Brain pericyte (primary cell): Measurements from ENCODE around the gene BLCAP.
"Not testable (repeated sequence)": the region's sequence is repeated elsewhere in the genome, so short reads cannot be mapped to it uniquely, and the experiment has no call there.

Experiments
- DNase-seq: peaks from one replicate; pipeline ENCODE4 v3.0.0-alpha.2; 2012; ENCODE audit warnings: low read depth, low spot score

Gene BLCAP, protein sequence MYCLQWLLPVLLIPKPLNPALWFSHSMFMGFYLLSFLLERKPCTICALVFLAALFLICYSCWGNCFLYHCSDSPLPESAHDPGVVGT

DNA sequence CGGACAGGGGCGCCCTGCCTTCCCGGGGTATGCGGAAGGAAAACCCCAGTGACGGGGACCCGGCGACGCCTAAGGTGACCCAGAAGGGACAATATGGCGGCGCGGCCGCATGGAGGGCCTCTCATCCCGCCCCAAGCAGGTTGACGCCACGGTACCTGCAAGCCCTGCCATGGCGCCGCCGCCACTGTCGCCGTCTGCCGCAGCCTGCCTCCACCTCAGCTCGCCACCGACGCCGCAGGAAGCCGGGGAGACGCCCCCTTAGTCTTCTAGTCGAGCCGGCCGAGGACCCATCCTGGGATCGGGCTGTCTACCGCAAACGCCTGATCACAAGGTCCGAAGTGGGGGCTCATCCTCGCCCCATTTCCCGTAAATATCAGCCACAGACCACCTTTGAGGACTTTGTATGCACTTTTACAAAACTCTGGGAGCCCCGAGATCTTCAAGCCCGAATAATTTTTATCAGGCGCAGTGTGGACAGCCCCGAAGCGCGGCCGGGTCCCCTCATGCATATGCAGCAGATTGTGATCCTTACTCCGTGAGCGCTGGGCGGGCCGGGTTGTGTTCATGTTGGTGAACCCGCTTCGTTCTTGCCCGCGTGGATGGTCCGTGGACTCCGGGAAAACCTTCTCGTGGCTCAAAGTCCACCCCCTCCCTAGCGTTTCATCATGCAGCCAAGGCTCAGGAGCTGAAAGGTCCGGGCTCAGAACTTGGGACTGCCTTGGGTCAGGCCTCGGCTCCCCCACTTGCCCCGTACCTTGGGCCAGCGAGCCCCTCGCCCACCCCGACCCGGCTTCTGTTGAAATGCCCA, at the start of gene BLCAP:
BLCAP (minus strand) TSS at position 239 of the 808 bp plus-strand sequence. CDS start 8,702 bp downstream, outside the sequence.
- peak; percentile 73 for DNase-seq

DNA sequence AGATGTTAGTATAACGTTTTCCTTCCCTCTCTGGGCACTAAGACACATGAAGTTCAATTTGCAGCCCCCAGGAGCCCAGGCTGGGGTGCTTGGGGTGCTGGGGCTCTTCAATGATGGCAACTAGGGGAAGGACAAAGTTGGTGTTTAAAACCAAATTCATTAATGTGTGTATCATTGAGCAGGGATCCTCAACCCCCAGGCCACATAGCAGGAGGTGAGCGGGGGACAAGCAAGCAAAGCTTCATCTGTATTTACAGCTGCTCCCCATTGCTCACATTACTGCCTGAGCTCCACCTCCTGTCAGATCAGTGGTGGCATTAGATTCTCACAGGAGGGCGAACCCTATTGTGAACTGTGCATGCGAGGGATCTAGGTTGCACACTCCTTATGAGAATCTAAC, 49.8 kb upstream of the BLCAP start:
- not testable (repeated sequence) for DNase-seq

DNA sequence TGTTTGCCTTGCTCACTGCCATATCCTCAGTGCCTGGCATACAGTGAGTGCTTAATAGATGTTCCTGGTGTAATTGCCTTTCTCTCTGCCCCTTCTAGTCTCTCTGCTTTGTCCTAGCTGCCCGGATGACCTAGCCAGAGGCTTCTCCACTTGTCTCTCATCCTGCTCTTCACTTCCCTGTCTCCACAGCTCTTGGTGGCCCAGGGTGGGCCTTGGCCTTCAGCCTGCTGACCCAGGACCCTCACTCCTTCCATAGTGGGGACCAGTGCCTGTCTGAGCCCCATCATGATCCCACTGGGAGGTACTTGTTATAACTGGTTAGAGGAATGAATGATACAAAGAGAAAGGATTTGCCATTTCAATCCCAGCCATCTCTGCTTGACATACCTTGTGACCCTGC, 49.2 kb upstream of the BLCAP start:
- no peak for DNase-seq

DNA sequence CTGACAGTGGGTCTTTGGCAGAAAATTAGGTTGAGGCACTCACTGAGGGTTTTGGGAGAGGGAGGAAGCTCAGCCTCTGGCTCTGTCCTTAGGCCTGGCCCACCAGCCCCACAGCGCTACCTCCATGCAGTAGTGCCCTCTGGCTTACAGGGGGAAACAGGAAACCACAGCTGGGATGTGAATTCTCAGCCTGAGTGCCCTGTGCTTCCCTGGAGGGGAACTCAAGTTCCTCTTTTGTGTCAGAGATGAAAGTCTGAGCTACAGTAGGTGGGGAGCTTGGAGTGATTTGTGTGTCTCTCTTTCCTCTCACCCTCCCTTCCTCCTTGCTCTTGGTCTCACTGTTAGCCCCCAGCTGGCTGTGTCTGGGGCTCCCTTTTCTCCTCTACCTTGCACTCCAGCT, 48.2 kb upstream of the BLCAP start:
- no peak for DNase-seq

DNA sequence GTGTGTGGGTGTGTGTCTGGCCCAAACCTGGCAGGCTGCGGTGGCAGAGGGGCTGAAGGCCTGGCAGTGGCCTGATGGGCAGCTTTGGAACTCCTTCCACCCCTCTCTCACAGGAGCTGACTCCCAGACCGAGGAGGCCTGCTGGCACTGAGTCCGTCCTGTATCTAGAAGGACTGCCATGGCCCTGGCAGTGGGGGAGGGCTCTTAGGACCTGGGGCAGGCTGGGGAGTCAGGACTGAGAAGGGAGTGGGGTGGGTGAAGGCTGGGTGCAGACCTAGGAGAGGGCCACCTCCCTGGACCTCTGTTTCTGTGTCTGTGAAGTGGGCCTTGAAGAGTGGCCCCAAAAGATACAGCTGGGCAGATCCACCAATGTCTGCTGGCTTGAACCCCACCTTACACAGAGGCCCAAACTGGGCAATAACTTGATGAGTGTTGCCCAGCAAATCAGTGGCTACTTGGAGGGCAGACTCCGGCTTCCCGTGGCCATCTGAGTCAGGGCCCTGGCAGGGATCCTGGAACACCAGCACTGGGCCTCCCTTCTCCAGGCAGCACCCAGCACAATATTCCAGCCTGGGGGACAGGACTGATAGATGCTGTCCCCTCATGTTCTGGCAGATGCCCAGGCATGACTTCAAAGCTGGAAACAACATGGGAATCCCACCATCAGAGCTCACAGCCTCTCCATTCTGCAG, 46.7 kb upstream of the BLCAP start:
- no peak for DNase-seq

DNA sequence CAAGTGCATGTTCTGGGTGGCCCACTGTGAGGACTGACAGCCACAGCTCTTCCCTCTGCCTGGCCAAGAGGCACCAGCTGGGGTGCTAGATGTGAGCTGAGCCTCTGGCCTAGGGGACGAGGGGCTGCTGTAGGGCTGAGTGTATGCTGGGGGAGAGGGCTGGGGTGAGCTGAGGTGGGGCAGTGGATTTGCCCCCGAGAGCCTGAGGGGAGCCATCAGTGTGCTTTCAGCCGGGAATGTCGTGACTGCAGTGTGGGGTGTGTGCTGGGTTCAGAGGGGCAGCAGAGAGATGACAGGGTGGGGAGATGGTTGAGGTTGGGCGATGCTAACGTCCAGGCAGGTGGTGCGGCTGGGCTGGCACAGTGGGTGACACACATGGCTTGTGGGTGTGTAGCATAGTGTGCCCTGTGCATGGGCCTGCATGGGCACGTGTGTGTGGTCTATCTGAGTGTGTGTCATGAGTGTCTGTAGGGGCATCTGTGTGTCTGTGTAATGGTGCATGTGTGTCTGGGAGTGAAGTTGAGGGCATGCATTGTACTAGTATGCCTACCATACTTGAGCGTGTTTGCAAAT, 46.0 kb upstream of the BLCAP start:
- DNase-seq, result no peak

DNA sequence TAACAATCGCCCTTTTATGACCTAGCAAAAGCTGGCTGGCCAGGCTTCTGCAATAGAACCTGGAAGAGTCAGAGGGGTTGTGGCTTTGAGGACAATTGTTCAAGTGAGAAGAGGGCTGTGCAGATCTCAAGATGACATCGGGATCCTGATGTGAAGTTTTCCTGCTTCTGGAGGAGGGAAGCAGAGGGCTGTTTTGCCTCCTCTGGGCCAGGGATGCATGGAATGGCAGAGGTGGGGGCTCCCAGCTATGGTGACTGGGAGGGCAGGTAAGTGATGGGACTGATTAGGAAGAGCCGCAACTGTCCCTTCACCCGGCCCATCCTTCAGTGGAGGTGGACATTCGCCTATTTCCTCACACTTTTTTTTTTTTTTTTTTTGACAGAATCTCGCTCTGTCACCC, 43.4 kb upstream of the BLCAP start:
- DNase-seq, result no peak

DNA sequence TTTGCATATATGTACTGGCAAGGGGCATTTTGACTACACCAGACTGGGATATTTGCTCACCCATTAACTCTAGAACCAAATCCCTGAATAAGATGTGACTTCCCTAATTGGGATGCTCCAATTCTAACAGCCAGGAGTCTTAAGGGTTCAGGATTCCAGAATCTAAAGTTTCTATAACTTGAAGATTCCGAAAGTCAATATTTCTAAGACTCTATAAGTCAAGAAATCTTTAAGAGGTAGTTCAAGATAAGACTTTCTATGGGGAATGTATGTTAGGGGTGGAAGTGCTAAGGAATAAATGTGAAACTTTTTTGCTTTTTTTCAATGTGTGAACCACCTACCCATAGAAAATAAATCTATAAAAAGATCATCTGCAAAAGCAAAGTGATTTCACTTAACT, 42.7 kb upstream of the BLCAP start:
- DNase-seq, result no peak

DNA sequence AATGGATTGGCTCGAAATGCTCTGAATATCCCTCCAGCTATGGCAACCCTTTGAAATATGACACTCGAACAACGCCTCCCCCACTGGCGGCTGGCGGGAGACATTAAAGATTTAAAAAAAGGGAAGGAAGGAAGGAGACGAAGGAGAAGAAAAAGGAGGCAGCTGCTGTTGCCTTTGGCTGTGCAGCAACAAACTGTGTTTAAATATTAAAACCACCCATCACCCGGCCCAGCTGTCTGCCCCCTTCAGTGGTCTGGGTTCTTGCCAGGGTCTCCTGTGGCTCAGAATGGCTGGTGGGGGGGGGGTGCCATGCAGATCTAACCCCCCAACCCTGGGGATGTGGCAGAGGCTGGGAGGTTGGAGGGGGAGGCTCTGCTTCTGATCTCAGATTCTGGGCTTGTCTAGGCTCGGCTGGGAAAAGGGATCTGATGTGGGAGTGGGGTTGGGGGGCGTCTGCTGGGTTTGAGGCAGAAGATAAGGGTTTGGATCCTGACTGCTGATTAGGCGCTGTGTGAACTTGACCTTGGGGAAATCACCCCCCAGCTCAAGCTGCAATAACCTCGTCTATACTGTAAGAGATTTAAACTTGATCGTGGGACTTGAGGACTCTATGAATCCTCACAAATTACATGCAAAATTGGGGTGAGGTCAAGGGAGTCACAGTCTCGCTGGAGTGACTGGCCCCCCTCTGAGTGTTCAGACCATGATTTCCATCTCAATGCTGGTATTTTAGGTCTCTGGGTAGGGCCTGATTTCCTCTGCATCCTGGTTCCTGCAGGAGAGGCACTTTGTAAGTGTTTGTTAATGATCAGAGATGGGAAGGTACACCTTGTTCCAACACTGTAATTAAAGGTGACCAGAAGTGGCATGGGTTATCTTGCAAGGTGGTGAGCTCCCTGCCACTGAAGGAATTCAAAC, 40.3 kb upstream of the BLCAP start:
- no peak for DNase-seq

DNA sequence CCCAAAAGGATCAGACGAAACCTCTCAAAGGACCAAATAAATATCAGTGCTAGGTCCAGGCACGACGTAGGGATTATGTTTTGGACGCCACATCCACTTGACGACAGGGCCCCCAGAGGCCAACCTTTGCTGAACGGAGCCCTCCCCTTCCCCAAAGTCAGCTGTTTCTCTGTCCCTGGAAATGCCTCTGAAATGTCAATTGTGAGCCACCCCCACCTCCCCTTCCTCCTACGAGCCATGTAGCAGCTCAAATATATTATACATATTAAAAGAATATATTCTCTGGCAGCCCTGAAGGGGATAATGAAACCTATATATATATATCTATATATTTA, 39.6 kb upstream of the BLCAP start:
- DNase-seq, result no peak

DNA sequence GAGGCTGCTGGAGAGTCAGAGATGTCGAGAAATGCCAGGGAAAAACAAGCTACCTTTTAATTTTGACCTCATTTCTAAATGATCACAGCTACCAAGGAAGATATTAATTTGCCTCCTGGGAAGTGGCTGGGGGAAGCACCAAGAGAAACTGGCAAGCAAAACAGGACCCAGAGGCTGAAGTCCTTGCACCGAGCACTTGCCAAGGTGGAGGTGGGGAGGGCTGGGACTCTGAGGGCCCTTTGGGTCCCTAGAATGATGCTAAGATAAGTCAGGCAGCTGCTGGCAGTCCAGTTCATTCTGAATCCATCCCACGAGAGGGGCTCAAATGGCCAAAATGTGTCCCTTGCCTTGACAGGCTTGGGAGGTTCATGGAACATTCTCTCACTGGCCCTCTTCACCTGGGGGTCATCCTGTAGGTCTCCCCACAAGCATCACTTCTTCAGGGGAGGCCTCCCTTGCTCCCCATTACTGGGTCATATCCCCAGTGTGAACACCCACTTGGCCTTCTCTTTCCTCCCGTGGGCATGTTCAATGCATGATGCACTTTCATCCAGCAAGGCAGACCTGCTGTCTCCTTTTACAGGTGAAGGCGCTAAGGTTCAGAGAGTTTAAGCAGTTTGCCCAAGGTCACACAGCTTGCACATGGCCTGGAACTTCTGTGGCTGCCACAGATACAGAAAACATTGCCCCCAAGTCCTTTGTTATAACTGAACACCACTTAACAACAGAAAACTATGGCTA, 39.1 kb upstream of the BLCAP start:
- no peak for DNase-seq

DNA sequence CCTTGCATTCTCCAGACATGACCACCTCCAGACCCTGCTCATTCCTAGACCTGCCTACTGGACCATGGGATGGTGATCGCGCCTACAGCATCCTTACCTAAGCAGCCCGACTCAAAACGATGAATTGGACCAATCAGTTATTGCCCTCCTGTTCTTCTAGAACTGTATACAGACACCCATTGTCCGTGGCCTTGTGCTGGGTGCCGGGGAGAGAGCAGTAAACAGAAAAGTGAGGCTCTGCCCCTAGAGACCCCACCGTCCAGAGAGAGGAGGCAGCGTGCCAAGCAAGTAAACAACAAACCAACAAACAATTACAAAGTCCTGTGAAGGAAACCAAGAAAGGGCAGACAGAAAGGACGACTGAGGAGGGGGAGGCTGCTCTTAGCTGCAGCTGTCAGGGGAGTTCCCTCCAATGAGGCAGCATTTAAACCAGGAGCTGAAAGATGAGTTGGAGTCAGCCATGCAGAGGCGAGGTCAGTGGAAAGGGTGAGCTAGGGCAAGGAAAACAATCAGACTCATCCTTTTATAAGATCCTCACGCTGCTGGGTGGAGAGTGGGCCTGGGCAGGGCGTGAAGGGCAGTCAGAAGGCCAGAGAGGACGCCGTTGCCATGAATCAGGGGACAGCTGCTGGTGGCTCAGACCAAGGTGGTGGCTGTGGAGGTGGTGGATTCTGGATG, 37.6 kb upstream of the BLCAP start:
- no peak for DNase-seq

DNA sequence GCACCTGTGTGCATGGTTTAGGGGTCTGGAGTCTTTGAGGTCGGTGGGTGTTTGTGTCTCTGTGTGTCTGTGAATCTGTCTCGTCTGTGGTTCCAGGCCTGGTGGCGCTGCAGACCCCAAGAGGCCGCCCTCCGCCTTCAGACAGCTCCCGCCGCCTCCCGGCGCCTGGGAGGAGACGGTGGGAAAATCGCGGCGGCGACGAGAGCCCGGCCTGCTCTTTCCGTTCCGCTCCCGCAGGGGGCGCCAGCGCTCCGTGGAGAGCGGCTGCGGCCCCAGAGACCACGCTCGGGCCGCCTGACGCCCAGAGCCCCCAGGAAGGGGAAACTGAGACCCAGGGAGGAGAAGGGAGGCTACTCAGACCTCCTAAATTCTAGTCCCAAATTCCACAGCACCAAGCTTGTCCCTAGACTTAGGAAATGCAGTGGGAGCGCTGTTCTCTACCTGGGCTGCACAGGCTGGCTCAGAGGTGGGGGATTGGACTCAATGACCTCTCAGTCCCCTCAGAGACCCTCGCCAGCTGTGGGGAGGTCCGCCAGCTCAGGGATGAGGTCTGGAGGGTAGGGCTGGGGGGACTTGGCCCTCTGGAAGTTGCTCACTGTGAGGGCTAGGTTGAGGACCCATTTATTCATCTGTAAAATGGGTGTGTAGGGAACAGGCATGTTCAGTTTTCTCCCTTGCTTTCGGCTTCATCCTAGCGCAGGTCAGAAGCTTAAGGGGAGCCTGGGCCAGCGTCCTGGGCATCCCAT, 36.9 kb upstream of the BLCAP start:
- no peak for DNase-seq

DNA sequence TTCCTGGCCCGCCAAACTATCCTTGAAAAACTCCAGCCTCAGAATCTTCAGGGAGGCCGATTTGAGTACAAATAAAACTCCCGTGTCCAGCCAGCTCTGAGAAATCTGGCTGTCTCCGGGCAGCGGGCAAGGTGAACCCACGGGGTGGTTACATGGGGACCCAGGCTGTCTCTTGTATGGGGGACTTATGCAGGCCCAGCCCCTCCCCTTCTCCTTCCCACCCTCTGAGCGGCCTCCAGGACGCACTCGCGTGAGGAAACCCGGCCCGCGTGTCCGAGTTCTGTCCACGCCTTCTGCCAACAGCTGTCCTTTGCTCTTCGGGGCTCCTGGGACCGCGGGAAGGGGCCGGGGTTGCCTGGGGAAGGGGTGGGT, 36.3 kb upstream of the BLCAP start:
- no peak for DNase-seq

DNA sequence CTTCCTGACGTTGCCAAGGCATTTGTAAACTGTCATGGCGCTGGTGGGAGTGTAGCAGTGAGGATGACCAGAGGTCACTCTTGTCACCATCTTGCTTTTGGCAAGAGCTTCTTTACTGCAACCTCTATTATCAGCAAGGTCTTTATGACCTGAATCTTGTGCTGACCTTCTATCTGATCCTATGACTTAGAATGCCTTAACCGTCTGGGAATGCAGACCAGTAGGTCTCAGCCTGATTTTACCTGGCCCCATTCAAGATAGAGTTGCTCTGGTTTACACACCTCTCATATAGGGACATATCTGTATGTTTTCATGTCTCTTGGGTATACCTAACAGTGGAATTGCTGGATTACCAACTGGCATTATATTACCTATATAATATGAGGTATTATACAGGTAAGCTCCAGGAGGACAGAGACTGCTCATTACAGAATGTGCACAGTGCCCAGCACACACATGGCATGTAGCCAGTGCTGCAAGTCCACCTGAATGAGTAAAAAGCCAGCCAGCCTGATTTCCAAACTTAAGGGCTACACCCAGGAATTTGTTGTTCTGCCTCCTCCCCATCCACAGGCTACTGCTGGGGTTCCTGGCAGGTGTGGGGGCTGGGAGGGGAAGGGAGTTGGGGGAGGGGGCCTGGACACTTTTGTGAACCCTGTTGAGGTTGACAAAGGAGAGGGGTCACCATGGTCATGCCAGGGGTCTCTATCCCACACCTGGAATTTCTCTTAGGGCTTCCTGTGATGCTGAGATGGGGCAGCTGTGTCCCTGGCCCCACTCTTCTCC, 35.2 kb upstream of the BLCAP start:
- DNase-seq, result no peak

DNA sequence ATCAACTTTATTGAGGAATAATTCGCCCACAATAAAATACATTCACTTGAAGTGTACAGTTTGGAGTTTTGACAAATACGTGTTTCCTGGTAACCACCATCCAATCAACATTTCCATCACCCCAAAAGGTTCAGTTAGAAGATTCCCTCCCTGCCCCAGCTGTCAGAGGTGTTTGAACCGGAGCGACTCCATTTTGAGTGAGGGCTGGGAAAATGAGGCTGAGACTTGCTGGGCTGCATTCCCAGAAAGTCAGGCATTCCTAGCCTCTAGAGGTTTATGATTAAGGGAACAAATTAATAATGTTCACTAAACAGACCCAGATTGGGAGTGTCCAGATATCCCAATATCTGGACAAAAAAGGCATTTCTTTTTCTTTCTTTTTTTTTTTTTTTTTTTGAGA, 33.0 kb upstream of the BLCAP start:
- no peak for DNase-seq

DNA sequence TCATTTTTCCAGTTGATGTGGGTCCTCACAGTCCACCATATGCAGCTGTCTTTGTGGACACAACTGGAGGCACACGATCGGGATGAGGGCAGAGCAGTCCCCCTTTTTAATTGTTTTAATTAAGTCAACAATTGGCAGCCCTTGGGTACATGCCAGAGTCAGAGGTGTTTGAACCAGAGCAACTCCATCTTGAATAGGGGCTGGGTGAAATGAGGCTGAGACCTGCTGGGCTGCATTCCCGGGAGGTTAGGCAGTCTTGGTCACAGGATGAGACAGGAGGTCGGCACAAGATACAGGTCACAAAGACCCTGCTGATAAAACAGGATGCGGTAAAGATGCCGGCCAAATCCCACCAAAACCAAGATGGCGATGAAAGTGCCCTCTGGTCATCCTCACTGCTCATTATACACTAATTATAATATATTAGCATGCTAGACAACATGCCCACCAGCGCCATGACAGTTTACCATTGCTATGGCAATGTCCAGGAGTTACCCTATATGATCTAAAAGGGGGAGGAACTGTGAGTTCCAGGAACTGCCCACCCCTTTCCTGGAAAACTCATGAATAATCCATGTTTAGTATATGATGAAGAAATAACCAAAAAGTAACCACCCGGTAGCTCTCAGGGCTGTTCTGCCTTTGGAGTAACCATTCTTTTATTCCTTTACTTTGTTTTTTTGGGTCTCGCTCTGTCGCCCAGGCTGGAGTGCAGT, 31.8 kb upstream of the BLCAP start:
- no peak for DNase-seq

DNA sequence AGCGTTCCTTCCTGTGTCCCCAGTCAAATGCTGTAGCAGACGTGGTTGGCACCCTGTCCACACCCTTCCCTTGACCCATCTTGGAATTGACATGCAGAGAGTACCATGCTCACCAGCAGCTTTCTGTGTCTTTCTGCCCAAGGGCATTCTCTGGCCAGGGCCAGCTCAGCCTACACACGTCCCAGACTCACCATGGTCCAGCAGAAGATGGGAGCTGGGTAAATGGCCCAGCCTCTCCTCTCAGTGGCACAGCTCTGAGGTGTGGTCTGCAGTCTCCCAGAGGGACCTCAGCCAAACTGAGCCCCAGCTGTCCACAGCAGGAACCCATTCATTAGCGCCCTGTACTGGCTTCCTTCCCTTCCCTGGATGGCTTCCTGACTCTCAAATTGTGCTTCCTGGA, 31.1 kb upstream of the BLCAP start:
- no peak for DNase-seq
